Mucosa of descending colon (tissue), 3 donors: ENCODE results near the gene DENND1A. TPM values are rescaled to one million over a fixed set of nuclear protein-coding genes. Genes with fewer than 3 reads are reported as not detected.

ENCODE experiments used
- ATAC-seq: fragments of 200-7000 bp; cut with Tn5 transposase; one replicate; pipeline ENCODE4 v1.9.1; 2020; ENCODE audit warnings: mild to moderate bottlenecking, moderate library complexity
- DNase-seq, 3 donors: peaks; one replicate each; pipeline ENCODE4 v3.0.0-alpha.2; 2020
- H3K36me3 ChIP-seq: fragments of 200-600 bp; one replicate; pipeline ENCODE4 v1.8.0; 2021; ENCODE audit warnings: low read depth, mild to moderate bottlenecking
- H3K4me1 ChIP-seq: fragments of 200-600 bp; one replicate; pipeline ENCODE4 v1.8.0; 2021; ENCODE audit warnings: low read depth, mild to moderate bottlenecking
- H3K4me3 ChIP-seq: fragments of 200-600 bp; one replicate; pipeline ENCODE4 v1.8.0; 2021; ENCODE audit warnings: mild to moderate bottlenecking
- H3K9me3 ChIP-seq: fragments of 200-600 bp; one replicate; pipeline ENCODE4 v1.8.0; 2021; ENCODE audit warnings: mild to moderate bottlenecking
- intact Hi-C, 2 donors: fragments of 100-400 bp; cut with DNase I in 1 of 2; cut with micrococcal nuclease in 1 of 2; formaldehyde crosslinking; loops; one replicate each; pipeline versions ENCODE4 v1.11.0 to v1.11.1; 2022; cut with DNase I, micrococcal nuclease
- total RNA-seq, 3 donors: library from RNA; stranded (reverse); fragmentation: NEBNext Ultra II Directional in 2 of 3; extraction: Animal tissue kit (Norgen Biotek cat#: 25700) in 2 of 3; gene quantifications; one replicate each; pipeline versions ENCODE4 v1.2.1 to v1.2.4, GENCODE V29; 2021 to 2023
- TF ChIP-seq, protein P1 (sequence below): fragments of 200-600 bp; IDR thresholded peaks from one replicate; pipeline ENCODE4 v1.8.0; 2022; ENCODE audit warnings: antibody characterized with exemption, mild to moderate bottlenecking
- donor health status: DM: no; HTN: no; CAD: no; lungs with moderate emphysema.
- donor health status: DM: no; HTN: no; CAD: no.
- donor health status: DM: no; HTN: yes; CAD: no.

Gene DENND1A
- total RNA-seq, 3 donors from 2014 or later, result 32.8 to 50.0 (median 35.1) TPM

DNA sequence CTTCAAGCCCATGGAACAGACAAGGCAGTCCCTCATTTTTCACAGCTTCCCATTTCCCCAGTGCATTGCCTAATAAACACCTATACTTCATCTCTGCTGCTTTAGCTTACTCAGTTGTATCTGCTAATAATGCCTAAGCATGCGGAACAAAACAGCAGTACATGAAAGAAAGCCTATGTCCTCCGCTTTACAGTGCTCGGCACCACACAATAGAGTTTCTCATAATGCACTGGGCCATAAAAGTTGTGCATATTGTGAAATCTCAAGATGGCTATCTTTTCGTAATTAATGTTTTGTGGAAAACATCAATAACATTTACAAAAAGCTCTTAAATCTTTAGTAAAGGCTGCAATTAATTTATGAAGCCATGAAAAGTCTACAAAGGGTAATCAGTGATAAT lies 69.3 kb downstream of the DENND1A start:
- no peak for ATAC-seq
- H3K4me3 ChIP-seq, result no peak overlapping the region

DNA sequence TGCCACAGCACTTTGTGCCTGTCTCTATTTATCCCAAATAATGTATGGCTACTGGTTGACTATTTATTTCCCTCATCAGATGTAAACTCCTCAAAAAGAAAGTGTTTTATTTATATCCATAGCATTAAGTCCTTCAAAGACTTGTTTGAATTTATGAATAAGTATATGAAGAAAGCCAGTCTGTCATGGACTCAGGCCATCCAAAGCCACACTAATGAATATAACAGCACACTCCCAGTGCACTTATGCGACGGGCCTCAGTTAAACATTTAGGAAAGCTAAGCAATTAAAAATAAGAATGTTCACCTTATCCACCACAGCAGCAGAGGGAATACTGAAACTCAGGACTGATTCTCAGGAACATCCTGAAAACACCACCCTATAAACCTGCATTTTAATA lies 77.5 kb downstream of the DENND1A start:
- H3K36me3 ChIP-seq, result no peaks in the 10 kb centered on the region
- DNase-seq (no peak), ATAC-seq (no peak)
- TF ChIP-seq, protein P1, sequence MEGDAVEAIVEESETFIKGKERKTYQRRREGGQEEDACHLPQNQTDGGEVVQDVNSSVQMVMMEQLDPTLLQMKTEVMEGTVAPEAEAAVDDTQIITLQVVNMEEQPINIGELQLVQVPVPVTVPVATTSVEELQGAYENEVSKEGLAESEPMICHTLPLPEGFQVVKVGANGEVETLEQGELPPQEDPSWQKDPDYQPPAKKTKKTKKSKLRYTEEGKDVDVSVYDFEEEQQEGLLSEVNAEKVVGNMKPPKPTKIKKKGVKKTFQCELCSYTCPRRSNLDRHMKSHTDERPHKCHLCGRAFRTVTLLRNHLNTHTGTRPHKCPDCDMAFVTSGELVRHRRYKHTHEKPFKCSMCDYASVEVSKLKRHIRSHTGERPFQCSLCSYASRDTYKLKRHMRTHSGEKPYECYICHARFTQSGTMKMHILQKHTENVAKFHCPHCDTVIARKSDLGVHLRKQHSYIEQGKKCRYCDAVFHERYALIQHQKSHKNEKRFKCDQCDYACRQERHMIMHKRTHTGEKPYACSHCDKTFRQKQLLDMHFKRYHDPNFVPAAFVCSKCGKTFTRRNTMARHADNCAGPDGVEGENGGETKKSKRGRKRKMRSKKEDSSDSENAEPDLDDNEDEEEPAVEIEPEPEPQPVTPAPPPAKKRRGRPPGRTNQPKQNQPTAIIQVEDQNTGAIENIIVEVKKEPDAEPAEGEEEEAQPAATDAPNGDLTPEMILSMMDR, result no peak
- H3K9me3 ChIP-seq, result peaks cover 6% of the 10 kb centered on the region
- no peaks in the 10 kb centered on the region for H3K4me1 ChIP-seq
- no peak overlapping the region for H3K4me3 ChIP-seq
- intact Hi-C loops, result no loop called here

More for the DNA sequence above, 69.3 kb downstream of the DENND1A start:
- H3K9me3 ChIP-seq, result no peaks in the 10 kb centered on the region
- intact Hi-C loops, result no loop called here
- H3K4me1 ChIP-seq, result no peaks in the 10 kb centered on the region
- no peaks in the 10 kb centered on the region for H3K36me3 ChIP-seq
- DNase-seq, result no peak
- TF ChIP-seq, protein P1, result no peak

DNA sequence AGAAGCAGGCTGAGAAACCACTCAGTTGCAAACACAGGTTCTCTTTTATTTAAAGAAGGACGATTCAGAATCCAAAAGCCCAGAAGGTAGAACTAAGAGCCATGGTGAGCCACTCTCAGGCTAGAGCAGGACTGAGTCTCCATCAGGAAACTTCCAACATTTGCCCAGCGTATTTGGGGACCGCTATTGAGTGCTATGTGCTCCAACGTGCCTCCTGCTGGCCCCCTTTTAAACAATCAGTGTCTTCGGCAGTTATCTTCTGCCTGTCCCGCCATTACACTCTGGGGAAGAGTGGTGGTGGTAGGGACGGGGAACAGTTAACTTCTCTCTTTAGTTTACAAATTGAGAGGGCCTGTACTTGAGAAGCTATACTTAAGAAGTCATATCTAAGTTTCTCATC lies 78.1 kb downstream of the DENND1A start:
- DNase-seq (no peak), ATAC-seq (no peak)
- no peaks in the 10 kb centered on the region for H3K4me1 ChIP-seq
- TF ChIP-seq, protein P1, result no peak
- no peak overlapping the region for H3K4me3 ChIP-seq
- no peaks in the 10 kb centered on the region for H3K36me3 ChIP-seq
- H3K9me3 ChIP-seq, result peaks cover 11% of the 10 kb centered on the region
- intact Hi-C loops, result no loop called here

DNA sequence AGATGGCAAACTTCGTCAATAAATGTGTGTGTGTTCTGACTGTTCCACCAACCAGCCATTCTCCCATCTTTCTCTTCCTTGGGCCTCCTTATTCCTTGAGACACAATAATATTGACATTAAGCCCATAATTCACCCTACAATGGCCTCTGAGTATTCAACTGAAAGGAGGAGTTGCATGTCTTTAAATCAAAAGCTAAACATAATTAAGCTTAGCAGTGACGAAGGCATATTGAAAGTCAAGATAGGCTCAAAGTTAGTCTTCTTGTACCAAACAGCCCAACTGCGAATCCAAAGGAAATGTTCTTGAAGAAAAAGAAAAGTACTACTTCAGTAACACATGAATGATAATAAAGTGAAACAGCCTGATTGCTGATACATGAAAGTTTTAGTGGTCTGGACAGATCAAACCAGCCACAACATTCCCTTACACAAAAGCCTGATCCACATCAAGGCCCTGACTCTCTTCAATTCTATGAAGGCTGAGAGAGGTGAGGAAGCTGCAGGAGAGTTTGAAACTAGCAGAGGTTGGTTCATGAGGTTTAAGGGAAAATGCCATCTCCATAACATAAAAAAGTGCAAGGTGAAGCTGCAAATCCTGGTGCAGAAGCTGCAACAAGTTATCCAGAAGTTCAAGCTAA lies 81.4 kb downstream of the DENND1A start:
- H3K4me1 ChIP-seq, result no peaks in the 10 kb centered on the region
- peak; percentile 56 for ATAC-seq
- intact Hi-C loops, result no loop called here
- no peaks in the 10 kb centered on the region for H3K36me3 ChIP-seq
- H3K4me3 ChIP-seq, result no peak overlapping the region
- peaks cover 27% of the 10 kb centered on the region for H3K9me3 ChIP-seq
- TF ChIP-seq, protein P1, result no peak
- DNase-seq, result no peak

DNA sequence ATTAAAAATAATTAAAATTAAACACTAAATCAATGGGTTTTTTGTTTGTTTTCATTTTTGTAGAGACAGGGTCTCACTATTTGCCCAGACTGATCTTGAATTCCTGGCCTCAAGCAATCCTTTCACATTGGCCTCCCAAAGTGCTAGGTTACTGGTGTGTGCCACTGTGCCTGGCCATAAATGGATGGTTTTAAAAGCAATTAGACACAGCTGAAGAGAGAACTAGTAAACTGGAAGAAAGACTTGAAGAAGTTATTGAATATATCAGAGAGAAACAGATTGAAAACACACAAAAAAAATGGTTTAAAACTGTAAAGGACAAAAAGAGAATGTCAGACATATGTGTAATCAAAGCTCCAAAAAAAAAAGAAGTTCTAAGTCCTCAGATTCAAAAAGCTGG lies 83.0 kb downstream of the DENND1A start:
- no peaks in the 10 kb centered on the region for H3K4me1 ChIP-seq
- ATAC-seq (no peak), DNase-seq (no peak)
- H3K4me3 ChIP-seq, result no peak overlapping the region
- peaks cover 31% of the 10 kb centered on the region for H3K9me3 ChIP-seq
- no peaks in the 10 kb centered on the region for H3K36me3 ChIP-seq
- intact Hi-C loops, result no loop called here
- TF ChIP-seq, protein P1, result no peak

DNA sequence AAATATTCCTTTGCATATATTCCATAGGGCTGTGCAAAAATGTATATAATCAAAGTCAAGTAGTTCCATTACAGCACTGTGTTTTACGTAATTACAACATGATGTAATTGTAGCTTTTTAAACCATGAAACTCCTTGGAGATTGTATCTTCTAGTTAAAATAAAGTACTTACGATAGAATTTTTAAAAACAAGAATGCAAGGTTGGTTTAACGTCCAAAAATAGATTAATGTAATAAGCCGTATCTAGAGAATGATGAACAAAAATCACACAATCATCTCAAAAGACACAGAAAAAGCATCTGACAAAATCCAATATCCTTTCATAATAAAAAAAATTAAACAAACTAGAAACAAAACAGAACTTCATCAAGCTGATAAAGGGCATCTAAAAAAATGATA lies 86.2 kb downstream of the DENND1A start:
- H3K36me3 ChIP-seq, result no peaks in the 10 kb centered on the region
- no peak for DNase-seq
- H3K9me3 ChIP-seq, result peaks cover 31% of the 10 kb centered on the region
- TF ChIP-seq, protein P1, result no peak
- intact Hi-C loops, result no loop called here
- ATAC-seq, result no peak
- no peaks in the 10 kb centered on the region for H3K4me1 ChIP-seq
- H3K4me3 ChIP-seq, result no peak overlapping the region
